Caco-2 (cell line): ENCODE measurements around the gene MARF1. TPM values are rescaled to one million over a fixed set of nuclear protein-coding genes. Genes with fewer than 3 reads are reported as not detected.
"Not testable (repeated sequence)": the region's sequence is repeated elsewhere in the genome, so short reads cannot be mapped to it uniquely, and the experiment has no call there.

Experiments
- Bru-seq: library from RNA; stranded (reverse); fragments of 400-500 nt; gene quantifications from one replicate; lab custom pipeline; 2021; lab: Mats Ljungman, UMichigan
- BruChase-seq, 2 experiments: library from RNA; stranded (reverse); fragments of 400-500 nt; gene quantifications; one replicate each; lab custom pipeline; 2021; lab: Mats Ljungman, UMichigan
- BruUV-seq: library from RNA; stranded (reverse); fragments of 400-500 nt; replicated peaks from 2 replicates; lab custom pipeline; 2021; lab: Mats Ljungman, UMichigan
- CTCF ChIA-PET: fragments of 300-600 bp; sonication (Branson Sonifier 250); formaldehyde crosslinking; loops from one replicate; lab custom pipeline; 2022; ENCODE audit warnings: antibody characterized with exemption; lab: Charles Lee
- POLR2A ChIA-PET: fragments of 300-600 bp; sonication (Branson Sonifier 250); formaldehyde crosslinking; loops from one replicate; lab custom pipeline; 2022; ENCODE audit warnings: antibody characterized with exemption; lab: Charles Lee
- DNase-seq, 2 experiments: peaks; one replicate each; pipeline versions ENCODE4 v3.0.0 to v3.0.0-alpha.2; 2020 to 2022
- H3K27me3 ChIP-seq: replicated peaks from 2 replicates; pipeline ENCODE4 v1.6.0; 2011; ENCODE audit warnings: low read length; ENCODE audit not compliant: control insufficient read depth, insufficient read depth
- H3K36me3 ChIP-seq: 2 replicates; pipeline ENCODE4 v1.5.1; 2011; ENCODE audit warnings: low read length; ENCODE audit not compliant: control insufficient read depth, insufficient read depth
- H3K4me1 ChIP-seq: fragments of 250-450 bp; sonication (Bioruptor Pico); 2 replicates; pipeline ENCODE4 v1.5.1; 2020; ENCODE audit warnings: mild to moderate bottlenecking
- H3K4me3 ChIP-seq: 2 replicates; pipeline ENCODE4 v1.5.1; 2011; ENCODE audit warnings: low read depth, mild to moderate bottlenecking, control low read depth, low read length
- H3K9me3 ChIP-seq: fragments of 250-450 bp; sonication (Bioruptor Pico); 2 replicates; pipeline ENCODE4 v1.5.1; 2020; ENCODE audit warnings: mild to moderate bottlenecking, moderate library complexity
- H3K27ac Mint-ChIP-seq: one replicate; pipeline ENCODE4 v1.8.0; 2022; ENCODE audit warnings: mixed read lengths; ENCODE audit not compliant: unreplicated experiment
- H3K27me3 Mint-ChIP-seq: one replicate; pipeline ENCODE4 v1.8.0; 2022; ENCODE audit warnings: mixed read lengths; ENCODE audit not compliant: insufficient read depth, unreplicated experiment
- H3K36me3 Mint-ChIP-seq: one replicate; pipeline ENCODE4 v1.8.0; 2022; ENCODE audit warnings: mild to moderate bottlenecking, mixed read lengths; ENCODE audit not compliant: insufficient read depth, unreplicated experiment
- H3K4me1 Mint-ChIP-seq: one replicate; pipeline ENCODE4 v1.8.0; 2022; ENCODE audit warnings: low read depth, mixed read lengths; ENCODE audit not compliant: unreplicated experiment
- H3K4me3 Mint-ChIP-seq: one replicate; pipeline ENCODE4 v1.8.0; 2022; ENCODE audit warnings: mild to moderate bottlenecking, moderate library complexity, mixed read lengths; ENCODE audit not compliant: unreplicated experiment
- H3K9me3 Mint-ChIP-seq: one replicate; pipeline ENCODE4 v1.8.0; 2022; ENCODE audit warnings: mixed read lengths; ENCODE audit not compliant: unreplicated experiment
- CTCF ChIP-seq, 2 experiments: fragments of 200-600 bp in 1 of 2; IDR thresholded peaks; 1 replicate in 1 of 2; 2 replicates in 1 of 2; pipeline versions ENCODE4 v1.5.1 to v1.8.0; 2011 to 2022; ENCODE audit warnings: antibody characterized with exemption in 1 of 2, control low read depth in 1 of 2, inconsistent platforms in 1 of 2, low read depth in 1 of 2, low read length in 1 of 2, mild to moderate bottlenecking in 1 of 2, moderate library complexity in 1 of 2; ENCODE audit not compliant: insufficient read depth in 1 of 2, severe bottlenecking in 1 of 2, unreplicated experiment in 1 of 2
- intact Hi-C: fragments of 100-400 bp; cut with micrococcal nuclease; formaldehyde crosslinking; loops from one replicate; pipeline ENCODE4 v1.10.0; 2022; ENCODE audit not compliant: unreplicated experiment
- long read RNA-seq: library from polyadenylated mRNA; stranded (forward); transcript quantifications from one replicate; pipeline ENCODE4 v2.0.0, GENCODE V29; 2022
- total RNA-seq: library from RNA; stranded (reverse); gene quantifications from 2 replicates; pipeline ENCODE4 v1.2.3, GENCODE V29; 2022

Gene MARF1
- total RNA-seq = 20.2 and 22.3 TPM in 2 replicates
- percentile 62 among the genes with signal in this experiment for Bru-seq, nascent RNA
- percentile 65 among the genes with signal in this experiment for BruChase-seq, experiment 1, labeled RNA remaining after a 2-hour chase
- percentile 68 among the genes with signal in this experiment for BruChase-seq, experiment 2, labeled RNA remaining after a 6-hour chase
- long read RNA-seq, full-length matches to known transcripts = 2 of 6 reads
- long read RNA-seq, partial matches to known transcripts = 1 of 6 reads
- long read RNA-seq, other reads (novel, unspliced or antisense) = 3 of 6 reads

GRCh38 chr16:15643048-15643945 is at the start of gene MARF1:
Gene MARF1 (minus strand): TSS chr16:15643154. CDS start chr16:15639233, 3,921 bp downstream.
- CTCF ChIA-PET = interaction anchor here (0.6 to 1.7 kb wide), 9 partner anchors 39 to 314 kb away, joined by 3 to 15 read pairs (median 3); no protein-coding TSS in a partner anchor
- TSS peak; percentile 83 for BruUV-seq
- peak within 1 kb of the TSS; percentile 85 for H3K4me3 Mint-ChIP-seq

GRCh38 chr16:15692508-15692907 is 49.6 kb upstream of the MARF1 start:
- POLR2A ChIA-PET, DNase-seq, CTCF ChIA-PET, H3K27ac Mint-ChIP-seq, H3K36me3 ChIP-seq, H3K27me3 ChIP-seq, BruUV-seq, H3K4me3 ChIP-seq, H3K27me3 Mint-ChIP-seq, intact Hi-C loops, H3K9me3 ChIP-seq, H3K4me3 Mint-ChIP-seq, H3K4me1 ChIP-seq, H3K4me1 Mint-ChIP-seq, H3K9me3 Mint-ChIP-seq: not testable (repeated sequence)
- peaks cover 71% of the 10 kb centered on the region for H3K36me3 Mint-ChIP-seq

More at GRCh38 chr16:15643048-15643945, at the start of gene MARF1:
- Mint-ChIP-seq H3K27me3 (no peaks in the 10 kb centered on the region), H3K9me3 (no peaks in the 10 kb centered on the region), H3K36me3 (peaks cover 6% of the 10 kb centered on the region), H3K27ac (peak within 1 kb of the TSS; percentile 92), H3K4me1 (no peaks in the 10 kb centered on the region)
- intact Hi-C loops = loop anchor here (10.0 kb wide), 1 partner anchor 108 kb away; no protein-coding TSS in a partner anchor
- Histone ChIP-seq H3K27me3 (no peaks in the 10 kb centered on the region), H3K4me3 (peak within 1 kb of the TSS; percentile 74), H3K9me3 (no peaks in the 10 kb centered on the region), H3K4me1 (peaks cover 17% of the 10 kb centered on the region), H3K36me3 (no peaks in the 10 kb centered on the region)
- POLR2A ChIA-PET = interaction anchor here (0.5 to 1.0 kb wide), 8 partner anchors 9 to 52 kb away, joined by 3 to 9 read pairs (median 4); no protein-coding TSS in a partner anchor
- peak; percentile 97 to 98 for DNase-seq
- peak; percentile 12 to 34 for TF ChIP-seq CTCF (IDR thresholded peaks at IDR 0.05; ENCODE audit: insufficient read depth in 1 of 2, low read depth in 1 of 2, low read length in 1 of 2, severe bottlenecking in 1 of 2, unreplicated experiment in 1 of 2)

GRCh38 chr16:15691046-15691445 is 48.1 kb upstream of the MARF1 start:
- Mint-ChIP-seq H3K36me3 (peaks cover 62% of the 10 kb centered on the region), H3K9me3 (no peaks in the 10 kb centered on the region), H3K4me3 (no peak overlapping the region), H3K27ac (no peak overlapping the region), H3K4me1 (no peaks in the 10 kb centered on the region), H3K27me3 (no peaks in the 10 kb centered on the region)
- no peaks in the 10 kb centered on the region for H3K4me1 ChIP-seq
- no peaks in the 10 kb centered on the region for H3K36me3 ChIP-seq
- H3K9me3 ChIP-seq = no peaks in the 10 kb centered on the region
- no TSS peak for BruUV-seq
- POLR2A ChIA-PET = no interaction called here
- H3K27me3 ChIP-seq = no peaks in the 10 kb centered on the region
- intact Hi-C loops = no loop called here
- CTCF ChIA-PET = no interaction called here
- no peak for TF ChIP-seq CTCF (IDR thresholded peaks at IDR 0.05; ENCODE audit: insufficient read depth in 1 of 2, low read depth in 1 of 2, low read length in 1 of 2, severe bottlenecking in 1 of 2, unreplicated experiment in 1 of 2)
- no peak overlapping the region for H3K4me3 ChIP-seq
- DNase-seq = no peak
